Measurements from ENCODE around the gene PTPRG.

PTPRG gene

DNA sequence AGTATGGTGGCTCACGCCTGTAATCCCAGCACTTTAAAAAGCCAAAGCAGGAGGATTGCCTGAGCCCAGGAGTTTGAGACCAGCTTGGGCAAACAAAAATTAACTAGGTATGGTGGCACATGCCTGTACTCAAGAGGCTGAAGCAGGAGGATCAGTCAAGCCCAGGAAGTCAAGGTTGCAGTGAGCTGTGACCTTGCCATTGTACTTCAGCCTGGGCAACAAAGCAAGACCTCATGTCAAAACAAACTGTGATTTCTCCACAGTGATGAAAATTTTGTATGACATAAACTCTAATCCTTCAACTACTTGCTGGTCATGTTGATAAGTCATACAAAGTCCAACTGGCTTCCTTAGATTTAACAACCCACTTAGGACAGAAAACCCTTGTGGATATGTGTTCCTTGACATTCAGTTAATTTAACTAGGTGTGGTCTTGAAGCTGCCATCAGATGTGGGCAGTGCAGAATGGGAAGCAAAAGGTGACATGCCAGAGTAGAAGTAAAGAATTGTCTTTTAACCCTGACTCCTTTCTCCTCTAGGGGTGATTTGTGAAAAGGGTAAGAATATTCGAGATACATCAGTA is 263.3 kb downstream of the PTPRG start:
- Histone ChIP-seq H3K27me3 (replicated peaks; ENCODE audit: control insufficient read depth, insufficient read depth, low read length) (no peaks in the 10 kb centered on the region), H3K4me3 (replicated peaks; ENCODE audit: low read depth, low read length) (no peak overlapping the region), H3K36me3 (ENCODE audit: control insufficient read depth, insufficient read depth, low read length) (no peaks in the 10 kb centered on the region)
- TF ChIP-seq CTCF (IDR thresholded peaks at IDR 0.05; ENCODE audit: insufficient read depth, low read length, poor library complexity, severe bottlenecking): no peak
- DNase-seq (ENCODE audit: extremely low read depth, insufficient read length): no peak

GRCh38 chr3:61826161-61826560 is 264.8 kb downstream of the PTPRG start:
- Histone ChIP-seq H3K27me3 (replicated peaks; ENCODE audit: control insufficient read depth, insufficient read depth, low read length) (no peaks in the 10 kb centered on the region), H3K36me3 (ENCODE audit: control insufficient read depth, insufficient read depth, low read length) (no peaks in the 10 kb centered on the region), H3K4me3 (replicated peaks; ENCODE audit: low read depth, low read length) (no peak overlapping the region)
- TF ChIP-seq CTCF (IDR thresholded peaks at IDR 0.05; ENCODE audit: insufficient read depth, low read length, poor library complexity, severe bottlenecking): no peak
- DNase-seq (ENCODE audit: extremely low read depth, insufficient read length): no peak

GRCh38 chr3:61828184-61828874 is 267.0 kb downstream of the PTPRG start:
- no peak for TF ChIP-seq CTCF (IDR thresholded peaks at IDR 0.05; ENCODE audit: insufficient read depth, low read length, poor library complexity, severe bottlenecking)
- Histone ChIP-seq H3K4me3 (replicated peaks; ENCODE audit: low read depth, low read length) (no peak overlapping the region), H3K36me3 (ENCODE audit: control insufficient read depth, insufficient read depth, low read length) (no peaks in the 10 kb centered on the region), H3K27me3 (replicated peaks; ENCODE audit: control insufficient read depth, insufficient read depth, low read length) (no peaks in the 10 kb centered on the region)
- DNase-seq (ENCODE audit: extremely low read depth, insufficient read length): no peak

GRCh38 chr3:61828880-61829721 is 267.7 kb downstream of the PTPRG start:
- Histone ChIP-seq H3K4me3 (replicated peaks; ENCODE audit: low read depth, low read length) (no peak overlapping the region), H3K27me3 (replicated peaks; ENCODE audit: control insufficient read depth, insufficient read depth, low read length) (no peaks in the 10 kb centered on the region), H3K36me3 (ENCODE audit: control insufficient read depth, insufficient read depth, low read length) (no peaks in the 10 kb centered on the region)
- DNase-seq (ENCODE audit: extremely low read depth, insufficient read length): no peak
- TF ChIP-seq CTCF (IDR thresholded peaks at IDR 0.05; ENCODE audit: insufficient read depth, low read length, poor library complexity, severe bottlenecking): no peak

DNA sequence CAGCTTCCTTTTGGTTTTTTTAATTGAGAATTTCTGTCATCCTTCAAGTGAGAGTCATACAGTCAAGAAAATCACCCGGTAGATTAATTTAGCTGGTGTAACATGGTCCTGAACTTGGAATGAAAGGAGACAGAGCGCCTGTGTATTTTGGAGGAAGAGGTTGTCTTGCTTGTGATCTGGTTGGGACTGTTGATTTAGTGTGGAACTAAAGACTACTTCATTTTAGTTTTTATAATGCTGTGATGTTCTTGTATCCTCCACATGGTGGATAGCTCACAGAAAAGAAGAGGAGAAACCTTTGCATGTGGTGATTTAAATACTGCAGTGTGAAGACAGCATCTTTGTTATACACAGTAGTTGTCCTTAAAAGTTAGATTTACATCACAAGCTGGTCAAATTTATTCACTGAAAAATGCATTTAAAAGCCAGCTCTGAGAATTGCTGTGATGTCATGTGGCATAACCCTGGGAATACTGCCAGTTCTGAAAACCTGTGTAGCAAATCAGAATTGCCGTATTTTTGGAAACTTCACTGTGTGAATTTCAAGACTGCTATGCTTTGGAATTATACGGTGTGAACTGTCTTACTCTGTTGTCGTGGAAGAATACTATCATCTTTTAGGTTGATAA is 268.5 kb downstream of the PTPRG start:
- no peak for DNase-seq (ENCODE audit: extremely low read depth, insufficient read length)
- no peaks in the 10 kb centered on the region for H3K36me3 ChIP-seq (ENCODE audit: control insufficient read depth, insufficient read depth, low read length)
- no peaks in the 10 kb centered on the region for H3K27me3 ChIP-seq (replicated peaks; ENCODE audit: control insufficient read depth, insufficient read depth, low read length)
- no peak for TF ChIP-seq CTCF (IDR thresholded peaks at IDR 0.05; ENCODE audit: insufficient read depth, low read length, poor library complexity, severe bottlenecking)
- no peak overlapping the region for H3K4me3 ChIP-seq (replicated peaks; ENCODE audit: low read depth, low read length)
